SK-N-MC (cell line): Measurements from ENCODE around the gene RARRES2.

Experiments
- EZH2 ChIP-seq: fragments of 200-600 bp; sonication (generic); IDR thresholded peaks from one replicate; pipeline ENCODE4 v1.6.1; 2017; ENCODE audit warnings: antibody characterized with exemption
- FOXP2 ChIP-seq: optimal IDR thresholded peaks from 2 replicates; pipeline ENCODE3; 2011; ENCODE audit warnings: mild to moderate bottlenecking, moderate library complexity; ENCODE audit not compliant: insufficient read depth; ENCODE audit errors: extremely low read length, control extremely low read depth

GRCh38 chr7:150333659-150334058 is 7.8 kb downstream of the RARRES2 start:
- TF ChIP-seq FOXP2: no peak
- no peak for TF ChIP-seq EZH2
